C4-2B (cell line): ENCODE measurements around the gene MS4A6A.

ENCODE experiments used
- CTCF ChIP-seq: fragments of 450-650 bp; conservative IDR thresholded peaks from 2 replicates; pipeline ENCODE4 v1.5.1; 2017; ENCODE audit warnings: mild to moderate bottlenecking
- ZFX ChIP-seq: fragments of 450-650 bp; IDR thresholded peaks from 2 replicates; pipeline ENCODE4 v1.6.1; 2017

GRCh38 chr11:60143768-60144167, 39.1 kb downstream of the MS4A6A start:
- TF ChIP-seq CTCF (no peak), ZFX (no peak)
